KOPT-K1 (cell line): ENCODE data around the gene NRL.
"Not testable (repeated sequence)": the region's sequence is repeated elsewhere in the genome, so short reads cannot be mapped to it uniquely, and the experiment has no call there.

Source experiments
- H3K27ac ChIP-seq: fragments of 200-600 bp; sonication (generic); 2 replicates; pipeline ENCODE4 v1.5.1; 2016; ENCODE audit warnings: antibody characterized with exemption, mild to moderate bottlenecking, low read depth, low read length; ENCODE audit not compliant: poor library complexity, severe bottlenecking
- H3K36me3 ChIP-seq: fragments of 200-600 bp; sonication (generic); 2 replicates; pipeline ENCODE4 v1.5.1; 2017; ENCODE audit warnings: antibody characterized with exemption, mild to moderate bottlenecking, low read length, moderate library complexity; ENCODE audit not compliant: insufficient read depth
- H3K9me3 ChIP-seq: fragments of 200-600 bp; sonication (generic); 2 replicates; pipeline ENCODE4 v1.5.1; 2017; ENCODE audit warnings: antibody characterized with exemption, low read length, mild to moderate bottlenecking; ENCODE audit not compliant: insufficient read depth, poor library complexity, severe bottlenecking

NRL gene

GRCh38 chr14:24057271-24057670 lies 57.5 kb downstream of the NRL start:
- Histone ChIP-seq H3K9me3 (no peaks in the 10 kb centered on the region), H3K36me3 (no peaks in the 10 kb centered on the region), H3K27ac (no peak overlapping the region)

- H3K27ac ChIP-seq: no peak overlapping the region
These were observed 58.0 kb downstream of the NRL start for GRCh38 chr14:24056800-24057184.

GRCh38 chr14:24055971-24056799 lies 58.6 kb downstream of the NRL start:
- Histone ChIP-seq H3K27ac (no peak overlapping the region), H3K36me3 (no peaks in the 10 kb centered on the region), H3K9me3 (no peaks in the 10 kb centered on the region)

More at GRCh38 chr14:24056800-24057184, 58.0 kb downstream of the NRL start:
- Histone ChIP-seq H3K36me3 (no peaks in the 10 kb centered on the region), H3K9me3 (no peaks in the 10 kb centered on the region)

- Histone ChIP-seq H3K36me3 (no peaks in the 10 kb centered on the region), H3K27ac (no peak overlapping the region), H3K9me3 (no peaks in the 10 kb centered on the region)
These were observed 60.1 kb downstream of the NRL start for GRCh38 chr14:24054646-24055045.

- H3K36me3 ChIP-seq: no peaks in the 10 kb centered on the region
- H3K27ac ChIP-seq: no peak overlapping the region
- H3K9me3 ChIP-seq: no peaks in the 10 kb centered on the region
These were observed 60.5 kb downstream of the NRL start for GRCh38 chr14:24054324-24054641.

GRCh38 chr14:24053548-24054323 lies 61.0 kb downstream of the NRL start:
- Histone ChIP-seq H3K27ac (no peak overlapping the region), H3K9me3 (no peaks in the 10 kb centered on the region), H3K36me3 (no peaks in the 10 kb centered on the region)

GRCh38 chr14:24052656-24053547 lies 61.8 kb downstream of the NRL start:
- H3K9me3 ChIP-seq: no peaks in the 10 kb centered on the region
- H3K27ac ChIP-seq: no peak overlapping the region

GRCh38 chr14:24051789-24052655 lies 62.7 kb downstream of the NRL start, which contains the start of gene CARMIL3:
CARMIL3 (plus strand) TSS chr14:24052009; CDS start chr14:24052154, 145 bp downstream.
- H3K9me3 ChIP-seq: no peaks in the 10 kb centered on the region
- H3K27ac ChIP-seq: peak within 1 kb of the TSS; percentile 56
- H3K36me3 ChIP-seq: no peaks in the 10 kb centered on the region

More at GRCh38 chr14:24052656-24053547, 61.8 kb downstream of the NRL start:
- H3K36me3 ChIP-seq: no peaks in the 10 kb centered on the region

GRCh38 chr14:24051176-24051788 lies 63.5 kb downstream of the NRL start:
- Histone ChIP-seq H3K27ac (peak overlapping the region; percentile 56), H3K36me3 (no peaks in the 10 kb centered on the region), H3K9me3 (no peaks in the 10 kb centered on the region)

- H3K27ac ChIP-seq, H3K36me3 ChIP-seq, H3K9me3 ChIP-seq: not testable (repeated sequence)
These were observed 64.0 kb downstream of the NRL start for GRCh38 chr14:24050753-24051152.

GRCh38 chr14:24049002-24049401 lies 65.7 kb downstream of the NRL start:
- H3K9me3 ChIP-seq, H3K36me3 ChIP-seq, H3K27ac ChIP-seq: not testable (repeated sequence)

GRCh38 chr14:24042746-24043145 lies 72.0 kb downstream of the NRL start:
- Histone ChIP-seq H3K9me3 (no peaks in the 10 kb centered on the region), H3K36me3 (no peaks in the 10 kb centered on the region), H3K27ac (no peak overlapping the region)

- Histone ChIP-seq H3K36me3 (no peaks in the 10 kb centered on the region), H3K9me3 (no peaks in the 10 kb centered on the region), H3K27ac (no peak overlapping the region)
These were observed 74.1 kb downstream of the NRL start for GRCh38 chr14:24040692-24041091.

GRCh38 chr14:24038686-24039085 lies 76.1 kb downstream of the NRL start:
- H3K27ac ChIP-seq: no peak overlapping the region
- H3K36me3 ChIP-seq: no peaks in the 10 kb centered on the region
- no peaks in the 10 kb centered on the region for H3K9me3 ChIP-seq
